Activated T-cell treated with anti-CD3 and anti-CD28 coated beads, Interleukin-2, amount 50 U/mL, for 4 hours (primary cell): ENCODE results near the gene RB1. TPM values are rescaled to one million over a fixed set of nuclear protein-coding genes. Genes with fewer than 3 reads are reported as not detected.
"Not testable (repeated sequence)": the region's sequence is repeated elsewhere in the genome, so short reads cannot be mapped to it uniquely, and the experiment has no call there.

Source experiments
- ATAC-seq, 2 donors: fragments of 200-7000 bp; cut with Tn5 transposase; one replicate each; pipeline ENCODE4 v1.10.0; 2021
- DNase-seq: peaks from one replicate; pipeline ENCODE4 v3.0.0-alpha.2; 2020
- H3K27me3 Mint-ChIP-seq: one replicate; pipeline ENCODE4 v1.8.0; 2021; ENCODE audit warnings: low read depth, mixed read lengths
- H3K36me3 Mint-ChIP-seq: one replicate; pipeline ENCODE4 v1.8.0; 2022; ENCODE audit warnings: mixed read lengths; ENCODE audit not compliant: insufficient read depth
- H3K4me1 Mint-ChIP-seq: one replicate; pipeline ENCODE4 v1.8.0; 2021; ENCODE audit warnings: low read depth, mixed read lengths
- H3K4me3 Mint-ChIP-seq: one replicate; pipeline ENCODE4 v1.8.0; 2021; ENCODE audit warnings: mild to moderate bottlenecking, moderate library complexity, mixed read lengths
- H3K9me3 Mint-ChIP-seq: one replicate; pipeline ENCODE4 v1.8.0; 2021; ENCODE audit warnings: mixed read lengths
- total RNA-seq, 3 donors: library from RNA; stranded (reverse); gene quantifications; one replicate each; pipeline ENCODE4 v1.2.1, GENCODE V29; 2021

The RB1 gene
- total RNA-seq, 3 donors from 2014 or later, result 27.8 to 31.4 (median 30.2) TPM

- Mint-ChIP-seq H3K4me1 (peaks cover 37% of the 10 kb centered on the region), H3K4me3 (peak overlapping the region; percentile 33)
These were observed 145.5 kb downstream of the RB1 start for GRCh38 chr13:48448959-48449614.

GRCh38 chr13:48449656-48450055, 146.1 kb downstream of the RB1 start:
- Mint-ChIP-seq H3K36me3 (peaks cover 32% of the 10 kb centered on the region), H3K27me3 (no peaks in the 10 kb centered on the region), H3K4me3 (no peak overlapping the region), H3K4me1 (peaks cover 31% of the 10 kb centered on the region), H3K9me3 (peaks cover 16% of the 10 kb centered on the region)
- no peak for DNase-seq
- no peak for ATAC-seq

More at GRCh38 chr13:48448959-48449614, 145.5 kb downstream of the RB1 start:
- Mint-ChIP-seq H3K27me3 (no peaks in the 10 kb centered on the region), H3K9me3 (peaks cover 16% of the 10 kb centered on the region), H3K36me3 (peaks cover 27% of the 10 kb centered on the region)
- ATAC-seq (no peak), DNase-seq (no peak)

DNA sequence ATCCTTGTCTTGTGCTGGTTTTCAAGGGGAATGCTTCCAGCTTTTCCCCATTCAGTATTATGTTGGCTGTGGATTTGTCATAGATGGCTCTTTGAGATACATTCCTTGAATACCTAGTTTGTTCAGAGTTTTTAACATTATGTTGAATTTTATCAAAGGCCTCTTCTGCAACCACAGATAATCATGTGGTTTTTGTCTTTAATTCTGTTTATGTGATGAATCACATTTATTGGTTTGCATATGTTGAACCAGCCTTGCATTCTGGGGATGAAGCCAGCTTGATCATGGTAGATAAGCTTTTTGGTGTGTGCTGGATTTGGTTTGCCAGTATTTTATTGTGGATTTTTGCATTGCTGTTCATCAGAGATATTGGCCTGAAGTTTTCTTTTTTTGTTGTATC, 147.6 kb downstream of the RB1 start:
- not testable (repeated sequence) for DNase-seq, H3K27me3 Mint-ChIP-seq, ATAC-seq, H3K4me3 Mint-ChIP-seq
- peaks cover 31% of the 10 kb centered on the region for H3K4me1 Mint-ChIP-seq
- peaks cover 16% of the 10 kb centered on the region for H3K9me3 Mint-ChIP-seq
- H3K36me3 Mint-ChIP-seq, result peaks cover 39% of the 10 kb centered on the region

- Mint-ChIP-seq H3K36me3 (peaks cover 55% of the 10 kb centered on the region), H3K27me3 (no peaks in the 10 kb centered on the region)
- no peak for ATAC-seq
These were observed 153.0 kb downstream of the RB1 start for GRCh38 chr13:48456546-48456945.

DNA sequence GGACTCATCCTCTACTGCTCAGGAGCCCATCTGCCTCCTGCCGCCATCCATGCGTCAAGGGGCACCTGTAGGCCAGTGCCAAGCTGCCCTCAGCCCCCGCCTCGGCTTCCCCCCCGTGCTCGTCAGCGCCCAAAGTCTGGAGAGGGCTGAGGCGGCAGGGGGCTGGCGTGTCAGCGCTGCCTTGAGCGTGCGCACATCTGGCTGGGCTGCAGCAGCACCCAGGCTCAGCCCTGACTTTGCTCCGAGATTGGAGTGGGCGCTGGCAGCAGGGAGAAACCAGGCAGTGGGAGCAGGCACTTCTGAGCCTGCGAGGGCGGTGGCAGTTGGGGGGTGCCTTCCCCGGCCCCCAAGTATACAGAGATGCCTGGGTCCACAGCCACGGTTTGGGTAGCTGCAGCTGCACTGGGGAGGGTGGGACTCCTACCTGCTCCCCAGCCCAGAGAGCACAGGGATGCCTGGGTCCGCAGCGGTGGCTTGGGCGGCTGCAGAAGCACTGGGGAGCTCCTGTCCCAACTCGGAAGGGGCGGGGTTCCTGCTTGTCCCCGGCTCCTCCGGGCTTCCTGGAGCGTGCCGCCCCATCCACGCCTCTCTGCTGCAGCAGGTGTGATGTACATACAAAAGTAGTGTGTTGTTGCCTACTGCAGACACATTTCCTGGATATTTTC, 154.2 kb downstream of the RB1 start:
- DNase-seq, result no peak
- peaks cover 51% of the 10 kb centered on the region for H3K36me3 Mint-ChIP-seq
- H3K27me3 Mint-ChIP-seq, result no peaks in the 10 kb centered on the region
- H3K9me3 Mint-ChIP-seq, result no peaks in the 10 kb centered on the region
- no peak overlapping the region for H3K4me3 Mint-ChIP-seq
- no peak for ATAC-seq
- peaks cover 3% of the 10 kb centered on the region for H3K4me1 Mint-ChIP-seq

More at GRCh38 chr13:48456546-48456945, 153.0 kb downstream of the RB1 start:
- Mint-ChIP-seq H3K9me3 (peaks cover 6% of the 10 kb centered on the region), H3K4me1 (peaks cover 3% of the 10 kb centered on the region), H3K4me3 (no peak overlapping the region)
- no peak for DNase-seq

GRCh38 chr13:48475230-48475629, 171.7 kb downstream of the RB1 start:
- Mint-ChIP-seq H3K4me3 (no peak overlapping the region), H3K36me3 (peaks cover 26% of the 10 kb centered on the region), H3K27me3 (no peaks in the 10 kb centered on the region), H3K4me1 (no peaks in the 10 kb centered on the region), H3K9me3 (no peaks in the 10 kb centered on the region)
- ATAC-seq, result no peak
- no peak for DNase-seq

- no peak for DNase-seq
- H3K36me3 Mint-ChIP-seq, result peaks cover 26% of the 10 kb centered on the region
- H3K4me1 Mint-ChIP-seq, result no peaks in the 10 kb centered on the region
These were observed 172.7 kb downstream of the RB1 start for GRCh38 chr13:48476215-48476614.

DNA sequence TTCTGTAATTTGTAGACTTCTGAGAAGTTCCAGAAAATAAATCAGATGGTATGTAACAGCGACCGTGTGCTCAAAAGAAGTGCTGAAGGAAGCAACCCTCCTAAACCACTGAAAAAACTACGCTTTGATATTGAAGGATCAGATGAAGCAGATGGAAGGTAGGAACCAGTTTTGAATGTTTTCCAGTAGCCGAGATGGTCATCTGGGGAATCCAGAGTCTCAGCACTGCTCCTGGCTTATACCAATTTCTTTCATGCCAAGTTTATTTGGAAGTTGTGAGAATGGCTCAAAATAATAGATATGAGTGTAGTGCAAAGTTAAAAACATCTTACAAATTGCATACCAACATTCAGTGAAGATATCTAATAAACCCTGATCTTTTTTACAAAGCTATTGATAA, 173.1 kb downstream of the RB1 start:
- Mint-ChIP-seq H3K36me3 (peaks cover 24% of the 10 kb centered on the region), H3K9me3 (no peaks in the 10 kb centered on the region), H3K4me3 (no peak overlapping the region), H3K4me1 (no peaks in the 10 kb centered on the region), H3K27me3 (no peaks in the 10 kb centered on the region)
- ATAC-seq (no peak), DNase-seq (no peak)

More at GRCh38 chr13:48476215-48476614, 172.7 kb downstream of the RB1 start:
- ATAC-seq, result no peak
- Mint-ChIP-seq H3K27me3 (no peaks in the 10 kb centered on the region), H3K4me3 (no peak overlapping the region), H3K9me3 (no peaks in the 10 kb centered on the region)

DNA sequence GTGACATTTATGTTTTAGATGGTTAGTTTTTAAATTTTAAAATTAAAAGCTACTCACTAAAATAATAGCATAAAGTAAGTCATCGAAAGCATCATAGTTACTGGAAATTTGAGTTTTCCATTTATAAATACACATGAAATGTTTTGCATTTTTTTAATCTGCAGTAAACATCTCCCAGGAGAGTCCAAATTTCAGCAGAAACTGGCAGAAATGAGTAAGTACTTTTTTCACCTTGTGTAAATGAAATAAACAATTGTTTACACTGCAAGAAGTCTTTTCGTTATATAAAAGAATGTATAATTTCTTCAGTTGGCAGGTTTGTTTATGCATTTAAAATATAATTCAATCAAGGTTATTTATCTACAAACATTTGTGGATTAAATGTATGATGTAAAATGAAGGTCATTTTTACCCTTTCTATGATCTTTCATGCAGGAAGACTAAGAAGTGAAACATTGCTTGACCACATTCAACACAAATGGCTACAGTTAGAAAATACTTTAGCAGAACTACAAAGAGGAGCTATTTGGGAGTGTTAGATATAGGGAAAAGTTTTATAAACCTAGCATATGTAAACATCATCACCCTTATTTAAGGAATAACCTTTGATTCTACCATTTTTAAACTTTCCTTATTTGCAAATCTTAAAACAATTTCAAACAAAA, 173.8 kb downstream of the RB1 start:
- no peak for ATAC-seq
- no peaks in the 10 kb centered on the region for H3K27me3 Mint-ChIP-seq
- peaks cover 24% of the 10 kb centered on the region for H3K36me3 Mint-ChIP-seq
- no peaks in the 10 kb centered on the region for H3K9me3 Mint-ChIP-seq
- no peak for DNase-seq
- no peak overlapping the region for H3K4me3 Mint-ChIP-seq
- no peaks in the 10 kb centered on the region for H3K4me1 Mint-ChIP-seq

DNA sequence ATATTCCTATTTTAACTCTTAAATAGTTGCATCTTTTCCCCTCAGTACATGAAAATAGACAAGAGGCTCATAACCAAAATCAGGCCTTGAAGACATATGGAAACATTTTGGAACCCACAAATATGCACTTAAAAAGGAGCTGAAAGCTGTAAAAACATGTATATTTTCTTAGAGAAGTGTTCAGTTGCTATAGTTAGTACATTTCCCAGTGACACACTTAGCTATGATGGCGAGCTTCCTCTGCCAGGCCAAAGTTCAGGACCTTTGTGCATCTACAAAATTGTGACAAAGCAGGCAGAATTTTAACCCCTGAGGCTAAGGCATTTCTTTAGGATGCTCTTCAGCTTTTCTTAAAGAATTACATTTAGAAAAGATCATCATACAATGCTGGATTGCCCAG, 174.8 kb downstream of the RB1 start:
- H3K4me3 Mint-ChIP-seq, result no peak overlapping the region

DNA sequence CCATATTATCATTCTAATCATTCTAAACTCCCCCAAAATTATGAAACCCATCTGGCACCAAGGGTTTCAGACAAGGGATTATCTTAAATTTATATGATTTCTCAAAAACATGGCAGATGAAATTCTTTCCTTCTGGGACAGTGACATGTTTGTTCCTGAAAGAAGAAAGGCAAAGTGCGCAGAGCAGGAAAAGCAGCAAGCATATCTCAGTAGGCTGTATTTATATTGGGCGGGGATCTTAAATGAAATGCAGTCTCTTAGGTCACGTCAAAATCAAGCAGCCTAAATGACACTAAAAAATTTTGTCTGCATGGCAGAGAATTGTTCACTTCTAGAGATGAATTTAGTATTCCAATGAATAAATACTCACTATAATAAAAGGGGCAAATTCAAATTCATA, 180.0 kb downstream of the RB1 start:
- DNase-seq, result no peak
- peaks cover 22% of the 10 kb centered on the region for H3K4me1 Mint-ChIP-seq
- no peak for ATAC-seq
- H3K4me3 Mint-ChIP-seq, result no peak overlapping the region
- H3K27me3 Mint-ChIP-seq, result no peaks in the 10 kb centered on the region
- peaks cover 24% of the 10 kb centered on the region for H3K36me3 Mint-ChIP-seq
- no peaks in the 10 kb centered on the region for H3K9me3 Mint-ChIP-seq

More for the DNA sequence above, 174.8 kb downstream of the RB1 start:
- no peaks in the 10 kb centered on the region for H3K4me1 Mint-ChIP-seq
- H3K27me3 Mint-ChIP-seq, result no peaks in the 10 kb centered on the region
- DNase-seq (no peak), ATAC-seq (no peak)
- H3K36me3 Mint-ChIP-seq, result peaks cover 32% of the 10 kb centered on the region
- no peaks in the 10 kb centered on the region for H3K9me3 Mint-ChIP-seq

DNA sequence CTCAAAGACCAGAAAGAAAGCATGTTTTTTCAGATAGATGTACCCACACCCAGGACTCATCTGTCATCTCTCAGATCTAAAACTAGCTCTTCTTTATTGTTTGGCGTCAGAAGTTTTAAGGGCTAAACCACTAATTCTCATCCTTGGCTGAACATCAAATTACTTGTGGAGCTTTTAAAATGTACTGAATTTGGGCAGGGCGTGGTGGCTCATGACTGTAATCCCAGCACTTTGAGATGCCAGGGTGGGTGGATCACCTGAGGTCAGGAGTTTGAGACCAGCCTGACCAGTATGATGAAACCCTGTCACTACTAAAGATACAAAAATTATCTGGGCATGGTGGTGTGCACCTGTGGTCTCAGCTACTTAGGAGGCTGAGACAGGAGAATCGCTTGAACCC, 181.9 kb downstream of the RB1 start:
- no peak for ATAC-seq
- Mint-ChIP-seq H3K27me3 (no peaks in the 10 kb centered on the region), H3K9me3 (no peaks in the 10 kb centered on the region), H3K4me3 (no peak overlapping the region), H3K4me1 (peaks cover 30% of the 10 kb centered on the region), H3K36me3 (peaks cover 22% of the 10 kb centered on the region)
- no peak for DNase-seq

DNA sequence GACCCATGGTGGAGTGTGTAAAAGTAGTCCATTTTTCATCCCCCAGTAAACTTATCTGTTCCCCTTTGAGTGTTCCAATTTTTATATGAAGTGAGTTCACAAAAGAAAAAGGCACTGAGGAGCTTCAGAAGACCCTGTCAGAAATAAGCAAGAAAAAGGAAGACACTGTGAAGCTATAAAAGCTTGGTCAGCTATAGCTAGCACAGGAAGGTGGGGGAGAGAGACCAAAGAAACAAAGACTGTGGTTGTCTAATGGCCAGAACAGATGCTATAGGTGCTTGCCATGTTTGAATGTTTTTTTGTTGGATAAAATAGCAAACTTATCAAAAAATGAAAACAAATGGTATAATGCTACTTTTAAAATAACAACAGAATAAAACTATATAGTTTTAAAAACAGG, 182.8 kb downstream of the RB1 start:
- Mint-ChIP-seq H3K36me3 (peaks cover 22% of the 10 kb centered on the region), H3K9me3 (no peaks in the 10 kb centered on the region), H3K4me1 (peaks cover 30% of the 10 kb centered on the region), H3K4me3 (no peak overlapping the region), H3K27me3 (no peaks in the 10 kb centered on the region)
- ATAC-seq (no peak), DNase-seq (no peak)

DNA sequence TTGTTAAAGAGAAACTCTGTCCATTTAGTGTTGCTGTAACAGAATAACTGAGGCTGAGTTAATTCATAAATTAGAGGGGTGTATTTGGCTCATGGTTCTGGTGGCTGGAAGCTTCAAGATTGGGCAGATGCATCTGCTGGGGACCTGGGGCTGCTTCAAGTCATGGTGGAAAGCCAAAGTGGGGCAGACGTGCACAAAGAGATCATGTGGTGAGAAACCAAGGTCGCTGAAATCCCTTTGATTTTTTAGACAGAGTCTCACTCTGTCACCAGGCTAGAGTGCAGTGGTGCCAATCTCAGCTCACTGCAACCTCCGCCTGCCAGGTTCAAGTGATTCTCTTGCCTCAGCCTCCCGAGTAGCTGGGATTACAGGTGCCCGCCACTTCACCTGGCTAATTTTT, 183.3 kb downstream of the RB1 start:
- ATAC-seq (no peak), DNase-seq (no peak)
- H3K27me3 Mint-ChIP-seq, result no peaks in the 10 kb centered on the region
- H3K4me1 Mint-ChIP-seq, result peaks cover 30% of the 10 kb centered on the region
- H3K36me3 Mint-ChIP-seq, result peaks cover 22% of the 10 kb centered on the region
- H3K9me3 Mint-ChIP-seq, result no peaks in the 10 kb centered on the region
- H3K4me3 Mint-ChIP-seq, result no peak overlapping the region

DNA sequence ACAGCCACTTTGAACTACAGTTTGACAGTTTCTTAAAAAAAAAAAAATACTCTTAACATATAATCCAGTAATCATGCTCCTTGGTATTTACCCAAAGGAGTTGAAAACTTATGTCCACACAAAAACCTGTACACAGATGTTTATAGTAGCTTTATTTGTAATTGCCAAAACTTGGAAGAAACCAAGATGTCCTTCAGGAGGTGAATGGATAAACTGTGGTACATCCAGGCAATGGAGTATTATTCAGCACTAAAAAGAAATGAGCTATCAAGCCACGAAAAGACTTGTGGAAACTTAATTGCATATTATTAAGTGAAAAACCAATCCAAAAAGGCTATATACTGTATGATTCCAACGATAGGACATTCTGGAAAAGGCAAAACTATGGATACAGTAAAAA, 184.4 kb downstream of the RB1 start:
- DNase-seq (no peak), ATAC-seq (no peak)
- Mint-ChIP-seq H3K27me3 (no peaks in the 10 kb centered on the region), H3K36me3 (peaks cover 12% of the 10 kb centered on the region), H3K9me3 (no peaks in the 10 kb centered on the region), H3K4me3 (no peak overlapping the region), H3K4me1 (peaks cover 30% of the 10 kb centered on the region)
